Breast epithelium (tissue), 3 donors: ENCODE results near the gene POLG.

Source experiments
- POLR2A ChIP-seq: fragments of 450-650 bp; IDR thresholded peaks from one replicate; pipeline ENCODE4 v1.6.1; 2016; ENCODE audit warnings: antibody characterized with exemption, mild to moderate bottlenecking, moderate library complexity
- TF ChIP-seq, protein P1 (sequence below), 3 donors: fragments of 450-650 bp; IDR thresholded peaks; one replicate each; pipeline ENCODE4 v1.5.1; 2016 to 2017; ENCODE audit warnings: antibody characterized with exemption in 3 of 3, mild to moderate bottlenecking in 3 of 3, moderate library complexity in 3 of 3

- no peak for TF ChIP-seq POLR2A
- TF ChIP-seq, protein P1, sequence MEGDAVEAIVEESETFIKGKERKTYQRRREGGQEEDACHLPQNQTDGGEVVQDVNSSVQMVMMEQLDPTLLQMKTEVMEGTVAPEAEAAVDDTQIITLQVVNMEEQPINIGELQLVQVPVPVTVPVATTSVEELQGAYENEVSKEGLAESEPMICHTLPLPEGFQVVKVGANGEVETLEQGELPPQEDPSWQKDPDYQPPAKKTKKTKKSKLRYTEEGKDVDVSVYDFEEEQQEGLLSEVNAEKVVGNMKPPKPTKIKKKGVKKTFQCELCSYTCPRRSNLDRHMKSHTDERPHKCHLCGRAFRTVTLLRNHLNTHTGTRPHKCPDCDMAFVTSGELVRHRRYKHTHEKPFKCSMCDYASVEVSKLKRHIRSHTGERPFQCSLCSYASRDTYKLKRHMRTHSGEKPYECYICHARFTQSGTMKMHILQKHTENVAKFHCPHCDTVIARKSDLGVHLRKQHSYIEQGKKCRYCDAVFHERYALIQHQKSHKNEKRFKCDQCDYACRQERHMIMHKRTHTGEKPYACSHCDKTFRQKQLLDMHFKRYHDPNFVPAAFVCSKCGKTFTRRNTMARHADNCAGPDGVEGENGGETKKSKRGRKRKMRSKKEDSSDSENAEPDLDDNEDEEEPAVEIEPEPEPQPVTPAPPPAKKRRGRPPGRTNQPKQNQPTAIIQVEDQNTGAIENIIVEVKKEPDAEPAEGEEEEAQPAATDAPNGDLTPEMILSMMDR (IDR thresholded peaks at IDR 0.05), result no peak
These were observed 17.9 kb upstream of the POLG start for GRCh38 chr15:89352476-89352875.
